Left renal cortex interstitium (tissue), 4 donors: ENCODE results near the gene TGFBI. TPM values are rescaled to one million over a fixed set of nuclear protein-coding genes. Genes with fewer than 3 reads are reported as not detected.
A peak's percentile ranks its signal among the peaks of the same experiment; 100 is the strongest.

Source experiments
- DNase-seq, 4 donors: peaks; one replicate each; pipeline ENCODE4 v3.0.0-alpha.2; 2013; ENCODE audit warnings: low read depth in 4 of 4, low spot score in 2 of 4, missing footprints in 1 of 4
- polyA plus RNA-seq, 4 donors: library from polyadenylated mRNA; unstranded; fragments of 120-200 nt; gene quantifications; one replicate each; pipeline ENCODE4 v1.2.1, GENCODE V29; 2013; ENCODE audit not compliant: insufficient read length in 4 of 4

TGFBI gene
- 100 to 1,000 TPM; 212 to 302 (median 253) TPM for polyA plus RNA-seq

GRCh38 chr5:136028782-136029742 is at the start of gene TGFBI:
TSS of gene TGFBI (plus strand) at chr5:136028988. CDS start at chr5:136029056, 68 bp downstream.
- no peak for DNase-seq

GRCh38 chr5:135978993-135979392 is 49.8 kb upstream of the TGFBI start:
- DNase-seq = no peak

GRCh38 chr5:135979510-135979909 is 49.3 kb upstream of the TGFBI start:
- DNase-seq = no peak

- DNase-seq = no peak
These were observed 48.2 kb upstream of the TGFBI start for GRCh38 chr5:135980620-135981019.

- no peak for DNase-seq
These were observed 42.8 kb upstream of the TGFBI start for GRCh38 chr5:135985951-135986350.

- no peak for DNase-seq
These were observed 42.4 kb upstream of the TGFBI start for GRCh38 chr5:135986401-135986800.

- no peak for DNase-seq
These were observed 41.8 kb upstream of the TGFBI start for GRCh38 chr5:135986891-135987401.

GRCh38 chr5:135988546-135988945 is 40.2 kb upstream of the TGFBI start:
- DNase-seq = no peak

- no peak for DNase-seq
These were observed 39.1 kb upstream of the TGFBI start for GRCh38 chr5:135989686-135990085.

GRCh38 chr5:135990528-135991255 is 38.1 kb upstream of the TGFBI start:
- no peak for DNase-seq

GRCh38 chr5:135991429-135991828 is 37.4 kb upstream of the TGFBI start:
- DNase-seq = no peak

- no peak for DNase-seq
These were observed 35.4 kb upstream of the TGFBI start for GRCh38 chr5:135993335-135993879.

GRCh38 chr5:135993880-135994636 is 34.7 kb upstream of the TGFBI start:
- DNase-seq = peak in 1 of 4 donors; percentile 62

- DNase-seq = no peak
These were observed 32.8 kb upstream of the TGFBI start for GRCh38 chr5:135995976-135996375.

GRCh38 chr5:135996611-135997010 is 32.2 kb upstream of the TGFBI start:
- no peak for DNase-seq

- DNase-seq = no peak
These were observed 31.0 kb upstream of the TGFBI start for GRCh38 chr5:135997673-135998335.

GRCh38 chr5:135998889-135999288 is 29.9 kb upstream of the TGFBI start:
- DNase-seq = no peak

- no peak for DNase-seq
These were observed 29.2 kb upstream of the TGFBI start for GRCh38 chr5:135999406-136000139.

GRCh38 chr5:136000147-136000546 is 28.6 kb upstream of the TGFBI start:
- no peak for DNase-seq
